ENCODE results near the gene S100G.
"Not testable (repeated sequence)": the region's sequence is repeated elsewhere in the genome, so short reads cannot be mapped to it uniquely, and the experiment has no call there.

The S100G gene, protein sequence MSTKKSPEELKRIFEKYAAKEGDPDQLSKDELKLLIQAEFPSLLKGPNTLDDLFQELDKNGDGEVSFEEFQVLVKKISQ

GRCh38 chrX:16649858-16650257, at the start of gene S100G:
S100G (plus strand) TSS chrX:16650158; CDS start chrX:16651007, 849 bp downstream.
- no peak for DNase-seq (ENCODE audit: low spot score)

DNA sequence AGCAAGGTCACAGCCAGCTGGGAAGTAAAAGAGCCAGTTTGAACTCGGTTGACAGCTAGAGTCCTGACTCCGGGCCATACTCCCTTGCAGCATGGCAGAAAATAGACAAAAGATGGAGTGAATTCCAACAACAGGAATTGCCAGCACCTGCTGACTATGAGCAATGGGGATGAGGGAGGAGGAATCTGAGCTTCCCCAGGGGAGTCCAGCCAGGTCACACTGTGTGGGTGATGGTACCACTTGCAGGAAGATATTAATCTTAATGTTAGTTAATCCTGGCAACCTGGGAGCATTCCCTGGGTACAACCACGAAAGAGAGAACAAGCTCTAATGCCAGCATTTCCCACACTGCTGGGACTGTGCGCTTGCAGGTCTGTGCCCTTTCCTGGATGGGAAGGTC, 48.1 kb upstream of the S100G start:
- no peak for DNase-seq (ENCODE audit: low spot score)

- not testable (repeated sequence) for DNase-seq (ENCODE audit: low spot score)
These were observed 46.7 kb upstream of the S100G start for GRCh38 chrX:16603235-16603634.

GRCh38 chrX:16603822-16604221, 46.1 kb upstream of the S100G start:
- DNase-seq (ENCODE audit: low spot score): no peak

DNA sequence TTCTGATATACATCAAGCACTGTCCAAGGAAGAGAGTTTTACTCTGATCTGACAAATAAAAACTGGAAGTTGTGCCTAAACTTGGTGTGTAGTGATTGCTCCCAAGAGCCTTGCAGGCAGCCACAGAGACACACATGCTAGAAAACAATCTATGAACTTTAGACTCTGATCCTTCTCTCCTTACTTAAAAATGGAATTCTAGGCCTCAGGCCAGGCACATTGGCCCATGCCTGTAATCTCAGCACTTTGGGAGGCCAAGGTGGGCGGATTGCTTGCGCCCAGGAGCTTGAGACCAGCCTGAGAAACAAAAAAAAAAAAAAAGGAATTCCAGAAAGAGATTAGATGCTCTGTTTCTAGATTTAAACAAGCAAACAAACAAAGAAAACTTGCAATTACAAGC, 45.6 kb upstream of the S100G start:
- DNase-seq (ENCODE audit: low spot score): no peak

- no peak for DNase-seq (ENCODE audit: low spot score)
These were observed 43.7 kb upstream of the S100G start for GRCh38 chrX:16606142-16606720.

- peak; percentile 23 for DNase-seq (ENCODE audit: low spot score)
These were observed 39.8 kb upstream of the S100G start for GRCh38 chrX:16610121-16610621.

GRCh38 chrX:16610654-16611053, 39.3 kb upstream of the S100G start:
- DNase-seq (ENCODE audit: low spot score): not testable (repeated sequence)

DNA sequence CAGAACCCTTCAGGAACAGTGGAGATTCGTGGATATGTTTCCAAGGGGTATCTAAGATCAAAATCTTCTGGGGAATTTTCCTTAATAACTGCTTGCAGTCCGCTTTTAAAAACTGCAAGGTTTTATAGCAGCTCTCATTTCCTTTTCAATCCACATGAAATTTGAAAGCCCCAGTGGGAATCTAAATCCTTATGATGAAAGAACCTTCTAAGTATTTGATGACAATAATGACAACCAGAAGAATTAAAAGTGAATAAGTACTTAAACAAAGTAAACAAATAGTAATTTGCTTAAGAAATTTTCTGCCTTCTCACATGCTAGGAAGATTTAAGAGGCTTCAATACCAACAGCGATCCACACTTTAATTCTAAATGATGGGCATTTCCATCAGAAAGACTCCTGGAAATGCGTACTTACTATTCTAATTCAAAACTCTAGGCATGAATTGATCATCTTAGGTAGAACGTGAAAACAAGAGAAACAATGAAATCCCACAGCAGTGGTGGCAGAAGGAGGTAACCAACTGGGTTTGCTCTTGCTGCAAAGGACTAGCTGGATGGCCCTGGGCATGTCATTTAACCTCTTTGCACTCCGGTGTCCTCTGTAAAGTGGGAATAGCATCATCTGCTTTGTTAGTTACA, 37.6 kb upstream of the S100G start:
- DNase-seq (ENCODE audit: low spot score): no peak

DNA sequence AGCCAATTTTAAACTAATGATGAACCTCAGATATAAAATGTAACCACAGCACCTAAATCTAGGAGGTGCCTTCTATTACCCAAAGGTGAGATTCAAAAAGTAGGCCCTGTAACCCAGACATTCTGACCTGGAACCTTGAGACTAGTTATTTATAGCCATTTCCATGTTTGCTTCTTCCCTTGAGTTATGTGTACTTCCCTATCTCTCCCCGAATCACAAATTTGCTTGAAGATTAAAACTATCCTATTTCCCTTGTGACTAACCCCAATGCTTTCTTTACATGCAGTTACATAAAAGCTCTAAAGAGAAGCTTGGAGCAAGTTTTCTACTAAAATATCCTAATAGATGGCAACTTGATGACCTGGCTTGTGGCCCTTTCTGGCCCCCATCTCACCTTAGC, 32.6 kb upstream of the S100G start:
- DNase-seq (ENCODE audit: low spot score): no peak

DNA sequence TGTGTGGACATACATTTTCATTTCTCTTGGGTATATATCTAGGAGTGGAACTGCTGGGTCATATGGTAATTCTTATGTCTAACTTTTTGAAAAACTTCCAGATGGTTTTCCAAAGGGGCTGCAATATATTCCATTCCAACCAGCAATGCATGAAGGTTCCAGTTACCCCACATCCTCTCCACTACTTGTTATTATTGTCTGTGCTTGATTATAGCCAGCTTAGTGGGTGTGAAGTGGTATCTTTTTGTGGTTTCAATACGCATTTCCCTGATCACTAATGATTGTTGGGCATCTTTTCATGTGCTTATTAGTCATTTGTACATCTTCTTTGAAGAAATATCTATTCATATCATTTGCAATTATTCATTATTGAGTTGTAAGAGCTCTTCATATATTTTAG, 31.5 kb upstream of the S100G start:
- DNase-seq (ENCODE audit: low spot score): no peak

GRCh38 chrX:16619024-16619423, 30.9 kb upstream of the S100G start:
- DNase-seq (ENCODE audit: low spot score): no peak

- DNase-seq (ENCODE audit: low spot score): not testable (repeated sequence)
These were observed 21.4 kb upstream of the S100G start for GRCh38 chrX:16628511-16628910.

DNA sequence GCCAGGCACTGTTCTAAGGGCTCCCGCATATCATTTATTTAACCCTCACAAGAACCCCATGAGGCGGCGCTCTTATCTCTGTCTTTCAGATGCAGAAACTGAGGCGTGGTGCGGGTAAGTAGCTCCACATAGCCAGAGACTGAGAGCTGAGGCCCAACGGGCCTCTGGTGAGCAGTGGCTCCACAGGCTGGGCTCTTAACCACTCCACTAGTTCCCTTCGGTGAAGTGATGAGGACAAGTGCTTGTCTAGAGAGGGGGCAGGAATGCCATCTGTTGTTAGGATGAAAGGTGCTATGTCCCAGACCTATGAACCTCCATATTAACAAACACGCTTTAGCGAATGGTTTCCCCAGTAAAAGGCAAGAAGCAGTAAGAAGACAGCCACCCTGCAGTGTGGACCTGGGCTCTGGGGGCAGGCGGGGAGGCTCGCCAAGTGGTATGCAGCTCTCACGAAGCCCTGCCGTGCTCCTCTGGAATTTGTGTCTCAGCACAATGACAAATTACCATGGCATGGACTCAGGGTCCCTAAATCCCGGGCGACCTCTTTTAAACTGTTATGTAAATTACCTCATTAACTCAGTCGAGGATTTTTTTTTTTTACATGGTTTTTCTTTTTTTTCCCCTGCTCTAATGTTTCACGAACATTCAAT, 20.9 kb upstream of the S100G start:
- no peak for DNase-seq (ENCODE audit: low spot score)

DNA sequence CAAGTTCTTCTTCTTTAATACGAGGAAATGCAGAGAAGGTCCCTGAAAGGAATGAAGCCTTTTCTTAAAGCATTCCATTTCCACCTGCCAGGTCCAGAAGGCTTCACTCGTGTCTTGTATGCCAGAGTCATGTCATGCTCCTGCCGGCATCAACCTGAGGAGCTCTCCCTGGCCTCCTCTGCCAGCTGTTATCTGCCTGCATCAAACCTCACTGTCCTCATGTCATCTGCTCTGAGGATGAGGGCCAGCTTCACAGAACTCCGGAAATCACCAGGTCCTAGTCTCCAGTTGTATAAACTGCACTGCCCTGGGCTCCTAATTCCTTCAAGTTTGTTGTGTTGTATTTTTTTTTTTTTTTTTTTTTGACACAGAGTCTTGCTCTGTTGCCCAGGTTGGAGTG, 20.0 kb upstream of the S100G start:
- DNase-seq (ENCODE audit: low spot score): no peak

- no peak for DNase-seq (ENCODE audit: low spot score)
These were observed 16.2 kb upstream of the S100G start for GRCh38 chrX:16633754-16634153.

DNA sequence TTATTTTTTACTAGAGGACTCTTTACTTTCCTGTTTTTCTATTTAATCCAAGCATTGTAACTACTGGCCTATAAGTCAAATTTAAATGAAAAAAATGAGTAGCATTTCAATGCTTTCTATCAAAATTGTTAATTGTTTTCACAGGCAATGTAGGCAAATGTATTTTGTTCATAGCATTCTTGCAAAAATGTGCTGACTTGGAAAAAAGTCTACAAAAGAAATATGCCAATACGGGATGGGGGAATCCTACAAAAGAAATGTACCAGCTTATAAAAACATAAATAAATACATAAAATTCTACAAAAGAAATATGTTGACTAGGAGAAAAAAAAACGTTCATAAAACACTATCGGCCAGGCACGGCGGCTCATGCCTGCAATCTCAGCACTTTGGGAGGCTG, 14.9 kb upstream of the S100G start:
- DNase-seq (ENCODE audit: low spot score): no peak

GRCh38 chrX:16635596-16635995, 14.4 kb upstream of the S100G start:
- DNase-seq (ENCODE audit: low spot score): no peak

GRCh38 chrX:16638533-16638932, 11.4 kb upstream of the S100G start:
- no peak for DNase-seq (ENCODE audit: low spot score)

DNA sequence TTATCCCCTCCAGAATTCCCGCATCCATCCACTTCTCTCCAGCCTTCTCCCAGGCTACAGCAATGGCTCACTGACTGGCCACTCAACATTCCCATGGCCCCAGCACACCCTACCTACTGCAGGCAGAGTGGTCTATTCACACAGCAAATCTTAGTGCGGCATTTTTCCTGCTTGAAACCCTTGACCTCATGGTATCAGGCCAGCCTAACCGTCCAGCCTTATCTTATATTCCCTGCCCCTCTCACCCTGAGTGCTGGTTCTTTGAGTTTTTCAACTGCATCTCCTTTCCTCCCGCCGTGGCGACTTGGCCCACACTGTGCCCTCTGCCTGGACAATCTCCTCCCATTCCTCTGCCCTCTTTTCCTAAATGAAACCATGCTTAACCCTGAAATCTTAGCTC, 10.0 kb upstream of the S100G start:
- DNase-seq (ENCODE audit: low spot score): no peak

GRCh38 chrX:16640823-16641222, 9.1 kb upstream of the S100G start:
- no peak for DNase-seq (ENCODE audit: low spot score)

GRCh38 chrX:16643176-16643575, 6.8 kb upstream of the S100G start:
- DNase-seq (ENCODE audit: low spot score): peak; percentile 29

Measured in AG20443 (cell line).